NCI-H1436 treated with DMSO at 0.1 percent for 48 hours (cell line): ENCODE measurements around the gene CTSK.
"Not testable (repeated sequence)": the region's sequence is repeated elsewhere in the genome, so short reads cannot be mapped to it uniquely, and the experiment has no call there.

Experiments used
- DNase-seq: peaks from one replicate; lab custom pipeline; 2025; lab: John Stamatoyannopoulos, UW

CTSK gene

GRCh38 chr1:150808121-150808520 is at the start of gene CTSK:
TSS of gene CTSK (minus strand) at chr1:150808260. CDS start at chr1:150806805, 1,455 bp downstream.
- DNase-seq, result no peak

- not testable (repeated sequence) for DNase-seq
Observed at GRCh38 chr1:150852734-150853133, 44.7 kb upstream of the CTSK start.

GRCh38 chr1:150850801-150851362 is 42.8 kb upstream of the CTSK start:
- DNase-seq, result not testable (repeated sequence)

GRCh38 chr1:150846473-150847146 is 38.5 kb upstream of the CTSK start:
- DNase-seq, result no peak

GRCh38 chr1:150843474-150843873 is 35.4 kb upstream of the CTSK start:
- DNase-seq, result no peak

GRCh38 chr1:150842964-150843363 is 34.9 kb upstream of the CTSK start:
- DNase-seq, result no peak

- no peak for DNase-seq
Observed at GRCh38 chr1:150842343-150842742, 34.3 kb upstream of the CTSK start.

- DNase-seq, result no peak
Observed at GRCh38 chr1:150841626-150842025, 33.6 kb upstream of the CTSK start.

- not testable (repeated sequence) for DNase-seq
Observed at GRCh38 chr1:150840850-150841249, 32.8 kb upstream of the CTSK start.

- DNase-seq, result no peak
Observed at GRCh38 chr1:150836129-150836773, 28.2 kb upstream of the CTSK start.

- not testable (repeated sequence) for DNase-seq
Observed at GRCh38 chr1:150833961-150834360, 25.9 kb upstream of the CTSK start.

GRCh38 chr1:150832597-150832996 is 24.5 kb upstream of the CTSK start:
- DNase-seq, result no peak

- DNase-seq, result no peak
Observed at GRCh38 chr1:150829751-150830150, 21.7 kb upstream of the CTSK start.

GRCh38 chr1:150826299-150826698 is 18.2 kb upstream of the CTSK start:
- no peak for DNase-seq

- no peak for DNase-seq
Observed at GRCh38 chr1:150820730-150821512, 12.9 kb upstream of the CTSK start.

GRCh38 chr1:150815871-150816270 is 7.8 kb upstream of the CTSK start:
- DNase-seq, result no peak

- no peak for DNase-seq
Observed at GRCh38 chr1:150813028-150813707, 5.1 kb upstream of the CTSK start.

- DNase-seq, result no peak
Observed at GRCh38 chr1:150810958-150811659, 3.0 kb upstream of the CTSK start.

GRCh38 chr1:150809651-150810050 is 1.6 kb upstream of the CTSK start:
- no peak for DNase-seq

- DNase-seq, result no peak
Observed at GRCh38 chr1:150808846-150809245, 786 bp upstream of the CTSK start.

GRCh38 chr1:150807249-150808023 is 624 bp downstream of the CTSK start:
- no peak for DNase-seq
